HG03108 (cell line): Measurements from ENCODE around the gene TARBP1.
"Not testable (repeated sequence)": the region's sequence is repeated elsewhere in the genome, so short reads cannot be mapped to it uniquely, and the experiment has no call there.

Experiments
- ATAC-seq: cut with Tn5 transposase; IDR thresholded peaks from one replicate; pipeline ENCODE4 v1.9.1; 2021; ENCODE audit warnings: moderate library complexity; ENCODE audit not compliant: unreplicated experiment

The TARBP1 gene

DNA sequence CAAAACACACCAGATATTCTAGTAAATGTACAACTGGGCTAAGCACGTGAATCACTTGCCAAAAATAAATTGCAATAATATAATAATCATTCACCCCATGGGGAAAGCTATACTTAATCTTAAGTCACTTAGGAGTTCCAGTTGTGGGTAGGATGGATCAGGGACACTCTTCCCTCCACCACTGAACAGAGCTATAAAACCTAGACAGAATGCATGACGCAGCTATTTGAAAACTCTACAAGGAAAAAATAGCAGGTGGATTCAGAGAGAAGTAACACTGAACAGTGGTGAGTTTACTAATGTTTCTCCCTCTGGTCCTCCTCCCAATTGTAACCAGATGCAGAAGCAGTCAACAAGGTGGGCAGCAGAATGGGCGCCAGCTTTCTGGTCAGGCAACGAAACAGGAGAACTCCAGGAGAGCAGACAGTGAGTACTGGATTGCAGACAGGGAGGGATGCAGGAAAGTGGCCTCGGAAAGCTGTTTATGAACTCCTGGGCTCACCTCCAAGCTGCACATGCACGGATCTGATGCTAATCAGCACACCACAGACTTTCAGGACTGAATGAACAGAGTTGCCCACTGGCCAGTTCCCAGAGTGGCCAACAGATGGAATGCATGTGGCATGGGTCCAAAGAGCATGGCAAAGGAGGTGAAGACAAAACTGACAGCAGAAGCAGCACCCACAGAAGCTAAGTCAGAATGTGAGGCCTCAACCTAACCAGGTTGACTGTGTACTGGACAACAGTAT is 41.4 kb downstream of the TARBP1 start:
- no peak for ATAC-seq

DNA sequence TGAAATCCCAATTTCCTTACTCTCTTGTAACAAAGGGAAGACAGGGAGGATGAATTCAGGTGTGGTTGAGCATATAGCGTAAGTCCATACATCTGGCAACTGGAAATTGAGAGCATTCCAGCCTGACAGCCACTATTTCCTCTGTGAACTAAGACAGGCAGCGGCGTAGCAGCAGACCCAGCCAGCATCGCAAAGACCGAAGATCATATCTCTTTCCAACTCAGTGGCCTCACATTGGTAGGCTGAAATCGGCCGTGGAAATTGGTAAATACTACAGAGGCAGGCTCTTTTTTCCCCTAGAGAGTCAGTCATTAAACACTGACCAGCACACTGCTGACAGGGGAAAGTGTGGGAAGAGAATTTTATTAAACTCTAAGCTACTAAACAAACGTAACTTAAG is 43.4 kb downstream of the TARBP1 start:
- no peak for ATAC-seq

DNA sequence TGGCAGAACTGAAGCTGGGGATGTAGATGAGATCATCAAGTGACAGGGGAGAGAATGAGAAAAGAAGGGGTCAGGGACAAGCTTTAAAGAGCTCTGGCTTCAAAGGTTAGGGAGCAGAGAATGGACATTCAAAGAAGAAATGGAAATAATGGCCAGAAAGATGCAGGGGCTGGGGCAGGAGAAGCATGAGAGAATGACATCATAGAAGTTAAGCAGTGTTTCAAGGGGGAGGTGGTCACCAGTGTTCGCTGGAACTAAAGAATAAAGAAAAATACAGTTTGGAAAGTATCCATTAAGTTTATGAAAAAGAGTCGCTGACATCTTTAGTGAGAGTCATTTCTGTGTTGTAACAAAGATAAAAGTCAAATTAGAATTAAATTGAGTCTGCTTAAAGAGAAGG is 44.3 kb downstream of the TARBP1 start:
- no peak for ATAC-seq

DNA sequence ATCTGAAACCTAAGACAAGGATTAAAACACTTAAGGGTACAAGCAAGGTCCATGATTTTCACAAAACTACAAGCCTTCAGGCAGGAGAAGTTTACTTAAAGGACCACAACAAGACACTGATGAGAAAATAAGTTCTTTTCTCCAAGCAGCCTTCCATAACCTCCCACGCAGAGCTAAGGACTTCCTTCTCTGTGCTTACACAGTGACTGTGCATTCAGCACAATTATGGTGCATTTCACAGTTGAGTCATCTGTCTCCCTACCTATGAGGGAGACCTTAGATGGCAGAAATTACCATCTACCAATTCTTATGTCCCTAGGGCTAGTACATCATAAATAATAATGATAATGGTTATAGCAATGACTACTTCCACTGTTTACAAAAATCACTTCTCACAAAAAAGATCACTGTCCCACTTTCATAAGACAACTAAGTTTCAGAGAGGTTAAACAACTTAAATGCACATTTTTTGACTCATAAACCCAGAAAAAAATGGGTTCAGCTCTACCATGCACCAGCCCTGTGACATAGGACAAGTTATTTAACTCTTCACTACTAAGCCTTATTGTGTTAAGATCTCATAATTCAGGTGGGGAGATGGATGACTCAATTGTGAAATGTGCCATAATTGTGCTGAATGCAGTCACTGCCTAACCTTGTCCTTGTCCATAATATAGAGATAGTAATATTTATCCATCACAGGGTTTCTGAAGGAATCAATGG is 45.3 kb downstream of the TARBP1 start:
- no peak for ATAC-seq

DNA sequence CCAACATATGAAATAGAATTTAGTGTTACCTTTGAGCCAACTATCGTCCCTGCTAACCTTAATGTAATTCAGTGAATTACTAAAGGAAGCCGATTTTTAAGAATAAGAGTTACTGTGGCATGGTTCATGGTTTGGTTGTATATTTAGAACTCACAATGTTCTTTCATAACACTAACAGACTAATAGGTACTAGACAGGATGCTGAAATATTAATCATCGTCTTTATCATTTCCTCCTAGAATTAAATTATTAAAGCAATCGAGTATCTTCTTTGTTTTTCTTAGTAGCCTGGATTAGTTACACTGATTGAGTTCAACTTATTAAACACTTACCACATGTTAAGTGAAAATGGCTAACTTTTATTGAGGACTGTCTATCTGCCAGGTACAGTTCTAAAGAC is 47.7 kb downstream of the TARBP1 start:
- no peak for ATAC-seq

DNA sequence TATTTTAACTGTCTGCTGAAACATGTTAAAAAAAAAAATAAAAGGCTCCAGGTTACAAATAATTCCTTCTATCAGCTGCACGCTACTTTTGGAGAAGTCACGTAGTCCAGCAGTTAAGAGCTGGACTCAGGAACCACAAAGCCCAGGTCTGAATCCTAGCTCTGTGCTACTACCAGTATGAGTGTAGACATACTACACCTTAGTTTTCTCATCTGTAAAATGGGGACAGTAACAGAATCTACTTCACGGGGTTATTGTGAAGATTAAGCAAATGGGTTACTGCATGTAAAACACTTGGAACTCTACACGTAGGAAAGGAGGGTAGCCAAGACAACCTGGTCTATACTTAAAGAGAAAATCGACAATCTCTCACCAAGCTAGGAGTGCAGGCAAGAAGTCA is 48.3 kb downstream of the TARBP1 start:
- no peak for ATAC-seq

DNA sequence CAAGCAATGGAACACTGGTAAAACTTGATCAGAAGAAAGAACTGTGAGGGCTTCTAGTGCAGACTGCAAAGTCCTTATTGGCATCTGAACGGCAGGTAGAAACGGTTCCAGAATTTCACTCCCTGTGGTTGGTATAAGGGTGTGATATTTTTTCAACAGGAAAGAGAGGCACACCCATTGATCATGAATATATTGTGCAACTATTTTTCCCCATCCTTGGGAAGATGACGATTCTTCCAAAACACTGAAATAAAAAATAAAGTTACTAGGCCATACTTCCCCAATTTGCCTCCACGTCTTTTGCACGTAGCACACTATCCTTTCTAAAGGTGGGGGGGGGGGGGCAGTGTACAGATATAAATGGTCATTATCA is 49.6 kb downstream of the TARBP1 start:
- no peak for ATAC-seq

DNA sequence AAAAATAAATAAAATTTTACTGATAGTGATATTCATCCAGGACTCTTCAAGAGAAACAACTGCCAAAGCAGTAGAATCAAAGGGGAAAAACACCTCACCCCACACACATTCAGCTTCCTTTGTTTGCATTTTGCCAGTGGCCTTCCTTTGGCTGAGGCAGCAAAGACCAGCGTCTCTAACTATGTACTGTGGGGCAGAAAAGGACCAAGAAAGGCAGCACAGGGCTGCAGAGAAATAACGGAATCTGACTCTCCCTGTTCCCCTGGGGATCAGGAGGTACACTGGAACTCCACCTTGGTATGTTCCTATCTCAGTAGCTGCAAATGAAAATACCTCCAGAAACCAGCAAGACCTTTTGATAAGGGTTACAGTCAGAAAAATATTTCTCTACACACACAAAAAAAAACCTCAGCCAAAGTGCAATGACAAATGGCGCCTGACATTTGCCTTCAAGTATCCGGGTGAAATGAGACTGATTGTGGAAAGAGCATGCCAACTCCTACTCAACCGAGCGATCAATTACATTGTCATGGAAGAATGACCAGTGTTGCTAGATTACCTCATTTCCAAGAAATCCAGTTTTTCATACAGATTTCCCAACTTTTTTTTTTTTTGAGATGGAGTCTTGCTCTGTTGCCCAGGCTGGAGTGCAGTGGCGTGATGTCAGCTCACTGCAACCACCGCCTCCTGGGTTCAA is 50.9 kb downstream of the TARBP1 start:
- ATAC-seq: no peak

DNA sequence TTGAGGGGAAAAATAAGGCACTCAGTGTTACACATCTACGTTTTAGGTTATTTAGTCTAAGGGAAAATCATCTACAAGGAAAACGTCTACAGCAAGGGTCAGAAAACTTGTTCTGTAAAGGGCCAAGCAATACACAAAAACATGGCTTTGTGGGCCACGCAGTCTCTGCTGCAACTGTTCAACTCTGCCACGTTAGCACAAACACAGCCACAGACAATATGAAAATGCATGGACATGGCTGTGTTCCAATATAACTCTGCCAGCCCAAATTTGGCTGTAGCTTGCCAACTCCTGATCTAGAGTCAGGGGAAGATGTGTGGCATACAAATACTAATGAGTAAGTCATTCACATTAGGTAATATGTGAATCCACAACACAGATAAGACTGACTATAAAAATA is 65.0 kb downstream of the TARBP1 start:
- no peak for ATAC-seq

DNA sequence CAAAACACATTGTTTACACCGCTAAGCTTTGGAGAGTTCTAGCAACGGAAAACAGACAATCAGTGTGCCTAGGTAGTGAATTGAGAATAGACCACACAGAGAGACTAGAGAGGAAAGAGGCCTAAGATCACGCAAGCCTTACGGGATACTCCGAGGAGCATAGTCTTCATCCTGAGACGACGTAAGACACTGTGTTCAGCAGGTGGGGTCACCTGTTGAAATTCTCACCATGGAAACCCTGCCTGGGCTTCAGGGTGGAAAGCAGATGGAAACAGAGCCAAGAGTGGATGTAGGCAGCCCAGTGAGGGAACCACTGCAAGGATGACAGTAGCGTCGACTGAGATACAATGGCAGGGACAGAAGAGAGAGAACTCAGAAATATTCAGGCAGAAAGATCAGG is 65.5 kb downstream of the TARBP1 start:
- ATAC-seq: no peak

DNA sequence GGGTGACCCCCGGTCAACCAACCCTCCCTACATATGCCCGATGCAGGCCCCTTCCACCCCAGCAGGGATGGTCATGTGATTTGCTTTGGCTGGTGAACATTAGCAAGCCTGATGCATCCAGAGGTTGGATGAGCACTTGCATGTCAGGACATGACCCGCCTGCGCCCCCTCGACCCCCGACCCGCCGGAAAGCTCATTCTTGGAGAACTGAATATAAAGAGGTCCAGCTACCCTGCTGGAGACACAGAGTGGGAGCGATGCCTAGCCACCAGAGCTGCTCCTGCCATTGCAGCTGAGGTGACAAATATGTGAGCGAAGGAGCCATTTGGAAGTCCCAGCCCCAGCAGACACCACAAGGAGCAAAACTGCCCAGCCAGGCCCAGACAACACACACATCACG is 66.1 kb downstream of the TARBP1 start:
- no peak for ATAC-seq

DNA sequence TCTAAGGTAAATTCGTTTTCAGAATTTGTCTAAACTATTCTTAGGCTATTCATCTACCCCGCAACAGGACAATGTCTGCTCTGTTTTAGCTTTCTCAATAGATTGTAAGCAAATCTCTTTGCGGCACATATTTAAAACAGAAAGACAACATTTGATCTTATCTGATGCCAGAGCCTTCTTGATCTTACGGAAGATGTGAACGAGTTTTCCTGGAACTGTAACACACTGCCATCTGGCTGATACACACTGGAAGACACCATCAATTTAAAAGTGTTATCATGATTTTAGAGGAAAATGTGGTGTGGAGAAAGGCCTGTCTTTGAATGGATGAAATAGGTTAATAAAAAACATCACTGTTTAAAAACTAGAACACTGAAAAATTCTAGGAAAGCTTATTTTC is 69.7 kb downstream of the TARBP1 start:
- no peak for ATAC-seq

DNA sequence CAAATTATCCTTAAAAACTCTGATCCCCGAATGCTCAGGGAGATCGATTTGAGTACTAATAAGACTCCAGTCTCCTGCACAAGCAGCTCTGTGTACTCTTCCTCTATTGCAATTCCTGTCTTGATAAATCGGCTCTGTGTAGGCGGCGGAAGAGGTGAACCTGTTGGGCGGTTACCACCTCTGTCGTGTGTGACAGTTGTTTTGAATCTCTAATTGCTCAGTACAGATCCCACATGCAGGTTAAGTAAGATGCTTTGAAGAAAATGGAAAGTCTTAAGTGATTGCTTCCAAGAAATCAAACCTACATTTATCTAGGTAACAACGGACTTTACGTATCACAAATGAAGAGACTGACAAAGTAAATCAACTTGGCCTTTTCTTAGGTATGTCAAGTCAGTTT is 70.2 kb downstream of the TARBP1 start:
- ATAC-seq: no peak

DNA sequence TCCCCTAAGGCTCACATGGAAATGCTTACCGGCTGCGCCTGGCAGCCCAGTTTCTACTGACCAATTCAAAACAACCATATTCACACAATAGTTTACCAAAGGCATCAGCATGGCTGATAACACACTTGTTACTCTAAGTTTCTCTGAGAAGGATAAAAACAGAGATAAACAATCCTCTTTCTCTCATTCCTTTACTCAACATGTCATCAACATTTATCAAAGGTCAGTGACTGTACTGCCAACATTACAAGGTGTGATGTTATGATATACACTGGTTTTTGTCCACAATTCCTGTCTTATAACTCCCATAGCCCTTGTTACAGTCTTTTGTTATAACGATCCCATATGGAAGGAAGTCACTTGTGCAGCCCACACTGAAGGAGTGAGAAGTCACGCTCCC is 72.1 kb downstream of the TARBP1 start:
- no peak for ATAC-seq

DNA sequence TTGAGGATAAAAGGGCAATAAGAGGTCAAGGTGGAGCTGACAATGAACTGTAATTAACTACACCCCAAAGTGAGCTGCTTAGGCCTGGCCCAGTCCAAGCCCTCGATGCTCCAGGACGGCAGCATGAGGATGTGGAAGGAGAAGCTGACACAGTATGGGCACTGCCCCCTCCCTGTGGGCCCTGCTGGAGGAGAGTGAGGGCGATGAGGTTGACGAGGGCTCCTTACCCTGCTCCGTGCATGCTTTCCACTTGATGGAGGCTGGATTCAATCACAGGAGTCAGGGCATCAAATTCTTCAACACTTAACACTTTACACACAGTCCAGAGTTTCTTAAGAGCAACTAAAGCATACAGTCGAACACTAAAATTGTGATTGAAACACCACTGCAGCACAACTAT is 73.3 kb downstream of the TARBP1 start:
- no peak for ATAC-seq

DNA sequence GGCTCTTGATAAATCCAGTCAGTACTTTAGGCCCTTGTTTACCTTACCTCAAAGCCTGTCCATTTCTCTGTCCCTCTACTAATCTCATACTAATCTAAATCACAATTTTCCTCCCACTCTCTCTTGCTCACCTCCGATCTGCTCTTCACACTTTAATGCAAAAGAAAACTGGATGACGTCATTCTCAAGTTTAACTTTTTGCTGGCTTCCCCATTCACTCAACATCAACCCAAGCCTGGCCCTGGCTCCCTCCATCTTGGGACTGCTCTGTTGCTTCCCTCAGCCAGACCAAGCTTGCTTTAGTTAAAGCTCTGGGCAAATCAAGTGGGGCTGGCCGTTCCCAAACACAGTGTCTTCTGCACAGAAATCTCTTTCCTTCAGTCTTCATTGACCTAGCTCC is 76.0 kb downstream of the TARBP1 start:
- no peak for ATAC-seq

DNA sequence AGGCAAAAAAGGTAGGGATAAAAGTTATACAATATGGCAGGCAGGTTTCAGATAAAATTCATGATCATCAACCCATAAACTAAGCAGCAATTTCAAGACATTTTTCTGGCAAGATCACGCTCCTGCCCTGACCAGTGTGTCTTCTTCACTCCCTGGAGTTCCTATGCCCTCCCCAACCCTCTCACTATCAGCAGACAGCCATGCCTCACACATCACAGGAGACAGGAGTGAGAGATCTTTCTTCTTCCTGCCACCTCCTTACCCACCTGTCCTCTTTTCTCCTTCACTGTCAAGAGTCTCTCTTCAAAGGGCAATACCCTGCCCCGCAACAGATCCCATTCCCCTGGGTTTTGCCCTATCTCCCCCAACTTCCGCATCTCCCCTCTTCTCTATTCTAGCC is 77.3 kb downstream of the TARBP1 start:
- no peak for ATAC-seq

DNA sequence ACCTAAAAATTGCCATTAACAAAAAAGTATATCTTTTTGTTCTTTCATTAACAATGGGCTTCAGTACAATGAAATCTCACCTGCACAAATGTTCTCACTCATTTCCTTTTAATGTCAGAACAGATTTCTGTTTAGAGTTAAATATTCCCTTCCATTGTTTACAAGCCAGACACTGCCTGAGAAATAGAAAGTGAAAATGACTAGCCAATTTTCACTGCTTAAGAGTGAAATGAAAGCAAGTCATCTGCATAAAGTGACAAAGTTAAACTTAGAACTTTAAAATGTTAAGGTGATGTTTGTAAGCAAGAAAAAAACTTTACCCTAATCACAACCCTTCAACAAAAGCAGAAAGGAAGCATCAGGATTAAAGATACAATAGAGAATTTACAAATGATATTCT is 78.2 kb downstream of the TARBP1 start:
- ATAC-seq: peak; percentile 57

DNA sequence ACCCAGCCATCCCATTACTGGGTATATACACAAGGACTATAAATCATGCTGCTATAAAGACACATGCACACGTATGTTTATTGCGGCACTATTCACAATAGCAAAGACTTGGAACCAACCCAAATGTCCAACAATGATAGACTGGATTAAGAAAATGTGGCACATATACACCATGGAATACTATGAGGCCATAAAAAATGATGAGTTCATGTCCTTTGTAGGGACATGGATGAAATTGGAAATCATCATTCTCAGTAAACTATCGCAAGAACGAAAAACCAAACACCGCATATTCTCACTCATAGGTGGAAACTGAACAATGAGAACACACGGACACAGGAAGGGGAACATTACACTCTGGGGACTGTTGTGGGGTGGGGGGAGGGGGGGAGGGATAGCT is 79.5 kb downstream of the TARBP1 start:
- ATAC-seq: not testable (repeated sequence)

DNA sequence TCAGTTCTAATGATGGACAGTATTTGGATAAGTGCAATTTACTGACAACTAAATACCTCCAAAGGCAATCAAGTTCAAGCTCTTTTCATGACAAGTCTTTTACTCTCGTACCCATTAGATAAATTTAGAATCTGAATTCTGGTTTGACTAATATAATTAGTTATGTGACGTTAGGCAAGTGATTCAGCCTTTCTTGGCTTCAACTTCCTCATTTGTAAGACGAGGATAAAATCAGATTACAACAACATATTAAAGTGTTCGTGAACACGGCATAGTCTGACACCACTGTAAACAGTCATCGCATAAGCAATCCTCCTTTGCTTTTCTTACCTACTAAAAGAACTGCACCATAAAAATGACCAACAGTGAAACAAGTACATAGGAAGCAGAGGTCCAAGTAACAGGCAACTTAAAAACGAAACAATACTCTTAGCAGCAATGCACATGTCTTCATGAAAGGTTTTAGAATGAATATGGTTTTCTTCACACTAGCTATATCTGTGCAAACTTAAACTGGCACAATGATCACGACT is 80.1 kb downstream of the TARBP1 start:
- ATAC-seq: peak; percentile 43

DNA sequence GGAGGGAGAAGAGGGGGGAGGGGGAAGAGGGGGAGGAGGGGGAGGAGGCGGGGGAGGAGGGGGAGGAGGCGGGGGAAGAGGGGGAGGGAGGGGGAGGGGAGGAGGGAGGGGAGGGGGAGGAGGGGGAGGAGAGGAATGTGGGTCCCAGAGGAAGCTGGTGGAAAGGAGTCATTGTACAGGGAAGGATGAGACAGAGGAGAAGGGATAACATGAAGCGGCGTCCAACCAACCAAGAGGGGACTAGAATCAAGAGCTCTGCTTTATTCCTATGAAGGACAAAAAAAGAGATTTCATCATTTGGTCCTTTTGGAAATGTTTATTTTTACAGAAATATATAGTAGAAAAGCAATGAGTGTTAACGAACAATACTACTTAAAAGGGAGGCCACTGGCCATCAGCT is 81.2 kb downstream of the TARBP1 start:
- no peak for ATAC-seq

DNA sequence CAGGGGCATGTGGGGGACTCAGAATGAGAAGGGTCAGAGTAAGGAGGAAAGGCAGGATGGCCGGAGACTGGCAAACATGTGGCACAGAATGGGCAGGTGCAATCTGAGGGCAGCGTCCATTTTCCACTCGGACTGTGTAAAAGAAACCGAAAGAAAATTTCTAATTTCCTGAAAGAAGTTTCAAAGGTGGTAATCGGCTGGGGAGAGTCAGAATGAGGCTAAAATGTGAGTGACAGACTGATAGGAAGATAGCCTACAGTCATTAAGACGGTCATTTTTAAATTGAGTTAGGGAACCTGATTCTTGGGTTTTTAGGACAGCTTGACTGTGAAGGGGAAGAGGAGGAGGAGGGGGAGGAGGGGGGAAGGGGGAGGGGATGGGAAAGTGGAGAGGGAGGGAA is 82.1 kb downstream of the TARBP1 start:
- no peak for ATAC-seq
